ENCODE measurements around the gene NEK4.

Gene NEK4

GRCh38 chr3:52721002-52721729, 49.6 kb downstream of the NEK4 start:
- no peak for TF ChIP-seq CTCF (IDR thresholded peaks at IDR 0.05)

- no peak for TF ChIP-seq CTCF (IDR thresholded peaks at IDR 0.05)
These were observed 51.1 kb downstream of the NEK4 start for GRCh38 chr3:52719618-52720017.

- no peak for TF ChIP-seq CTCF (IDR thresholded peaks at IDR 0.05)
These were observed 54.9 kb downstream of the NEK4 start for GRCh38 chr3:52715714-52716305.

GRCh38 chr3:52714335-52715302, 56.1 kb downstream of the NEK4 start:
- no peak for TF ChIP-seq CTCF (IDR thresholded peaks at IDR 0.05)

- no peak for TF ChIP-seq CTCF (IDR thresholded peaks at IDR 0.05)
These were observed 58.2 kb downstream of the NEK4 start for GRCh38 chr3:52712291-52713212.

- no peak for TF ChIP-seq CTCF (IDR thresholded peaks at IDR 0.05)
These were observed 60.2 kb downstream of the NEK4 start for GRCh38 chr3:52710512-52710911.

GRCh38 chr3:52707585-52707984, 63.2 kb downstream of the NEK4 start:
- no peak for TF ChIP-seq CTCF (IDR thresholded peaks at IDR 0.05)

Data from LNCAP (cell line).